ENCODE results near the gene OR10H1.
"Not testable (repeated sequence)": the region's sequence is repeated elsewhere in the genome, so short reads cannot be mapped to it uniquely, and the experiment has no call there.

The OR10H1 gene

DNA sequence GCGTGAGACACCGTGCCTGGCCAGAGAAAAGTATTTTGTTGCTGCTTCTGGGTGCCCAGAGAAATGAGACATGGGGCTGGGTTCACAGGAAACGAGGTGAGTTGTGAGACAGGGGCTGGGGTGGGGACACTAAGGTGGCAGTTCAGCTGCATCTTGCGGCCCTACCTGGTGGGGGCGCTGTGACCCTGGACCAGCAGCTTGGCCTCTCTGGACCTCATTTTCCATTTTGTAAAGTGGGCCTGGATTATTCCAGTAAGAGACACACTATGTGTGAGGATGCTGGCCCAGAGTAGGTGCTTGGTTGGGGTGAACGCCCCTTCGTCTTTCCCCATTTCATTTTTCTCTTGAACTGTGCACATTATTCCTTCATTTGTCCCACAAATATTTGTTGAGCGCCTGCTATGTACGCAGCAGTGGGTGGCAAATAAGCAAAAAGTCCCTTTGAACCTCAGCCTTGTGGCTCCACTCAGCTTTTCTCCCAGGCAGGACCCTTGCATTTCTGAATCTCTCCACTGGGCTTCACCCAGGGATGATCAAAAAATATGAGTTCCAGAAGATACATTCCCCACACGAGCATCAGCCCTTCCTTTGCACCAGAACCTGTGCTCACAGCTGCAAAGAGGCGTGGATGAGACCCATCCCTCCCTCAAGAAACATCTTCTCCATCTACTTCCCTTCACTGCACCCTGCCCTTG lies 26.6 kb upstream of the OR10H1 start:
- no peak for DNase-seq (ENCODE audit: low read depth in 1 of 2, low spot score in 1 of 2)
- Histone ChIP-seq H3K27me3 (ENCODE audit: insufficient read depth, poor library complexity, severe bottlenecking) (no peaks in the 10 kb centered on the region), H3K27ac (replicated peaks) (no peak overlapping the region), H3K4me3 (replicated peaks; ENCODE audit: insufficient read depth, low read length) (no peak overlapping the region)
- TF ChIP-seq SPI1 (IDR thresholded peaks at IDR 0.05; ENCODE audit: borderline replicate concordance, low read depth) (no peak), POLR2AphosphoS5 (IDR thresholded peaks at IDR 0.05; ENCODE audit: low read depth) (no peak), REST (IDR thresholded peaks at IDR 0.05; ENCODE audit: insufficient replicate concordance, low read depth) (no peak)
- TF ChIP-seq, protein P1, sequence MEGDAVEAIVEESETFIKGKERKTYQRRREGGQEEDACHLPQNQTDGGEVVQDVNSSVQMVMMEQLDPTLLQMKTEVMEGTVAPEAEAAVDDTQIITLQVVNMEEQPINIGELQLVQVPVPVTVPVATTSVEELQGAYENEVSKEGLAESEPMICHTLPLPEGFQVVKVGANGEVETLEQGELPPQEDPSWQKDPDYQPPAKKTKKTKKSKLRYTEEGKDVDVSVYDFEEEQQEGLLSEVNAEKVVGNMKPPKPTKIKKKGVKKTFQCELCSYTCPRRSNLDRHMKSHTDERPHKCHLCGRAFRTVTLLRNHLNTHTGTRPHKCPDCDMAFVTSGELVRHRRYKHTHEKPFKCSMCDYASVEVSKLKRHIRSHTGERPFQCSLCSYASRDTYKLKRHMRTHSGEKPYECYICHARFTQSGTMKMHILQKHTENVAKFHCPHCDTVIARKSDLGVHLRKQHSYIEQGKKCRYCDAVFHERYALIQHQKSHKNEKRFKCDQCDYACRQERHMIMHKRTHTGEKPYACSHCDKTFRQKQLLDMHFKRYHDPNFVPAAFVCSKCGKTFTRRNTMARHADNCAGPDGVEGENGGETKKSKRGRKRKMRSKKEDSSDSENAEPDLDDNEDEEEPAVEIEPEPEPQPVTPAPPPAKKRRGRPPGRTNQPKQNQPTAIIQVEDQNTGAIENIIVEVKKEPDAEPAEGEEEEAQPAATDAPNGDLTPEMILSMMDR (IDR thresholded peaks at IDR 0.05; ENCODE audit: insufficient read depth, low read length): no peak

- H3K27ac ChIP-seq (replicated peaks): no peak overlapping the region
- H3K27me3 ChIP-seq (ENCODE audit: insufficient read depth, poor library complexity, severe bottlenecking): no peaks in the 10 kb centered on the region
- no peak for TF ChIP-seq POLR2AphosphoS5 (IDR thresholded peaks at IDR 0.05; ENCODE audit: low read depth)
- no peak for TF ChIP-seq REST (IDR thresholded peaks at IDR 0.05; ENCODE audit: insufficient replicate concordance, low read depth)
- TF ChIP-seq, protein P1 (IDR thresholded peaks at IDR 0.05; ENCODE audit: insufficient read depth, low read length): no peak
- no peak for TF ChIP-seq GABPA (IDR thresholded peaks at IDR 0.05; ENCODE audit: low read depth)
- TF ChIP-seq SPI1 (IDR thresholded peaks at IDR 0.05; ENCODE audit: borderline replicate concordance, low read depth): no peak
- no peak for DNase-seq (ENCODE audit: low read depth in 1 of 2, low spot score in 1 of 2)
- no peak overlapping the region for H3K4me3 ChIP-seq (replicated peaks; ENCODE audit: insufficient read depth, low read length)
Observed at GRCh38 chr19:15840833-15841232, 25.4 kb upstream of the OR10H1 start.

DNA sequence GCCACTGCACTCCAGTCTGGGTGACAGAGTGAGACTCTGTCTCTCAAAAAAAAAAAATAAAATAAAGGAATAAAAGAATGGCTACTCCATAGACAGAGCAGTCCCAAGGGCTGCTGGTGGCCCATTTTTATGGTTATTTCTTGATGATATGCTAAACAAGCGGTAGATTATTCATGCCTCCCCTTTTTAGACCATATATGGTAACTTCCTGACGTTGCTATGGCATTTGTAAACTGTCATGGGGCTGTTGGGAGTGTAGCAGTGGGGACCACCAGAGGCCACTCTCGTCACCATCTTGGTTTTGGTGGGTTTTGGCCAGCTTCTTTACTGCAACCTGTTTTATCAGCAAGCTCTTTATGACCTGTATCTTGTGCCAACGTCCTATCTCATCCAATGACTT lies 24.4 kb upstream of the OR10H1 start:
- H3K27ac ChIP-seq (replicated peaks); DNase-seq (ENCODE audit: low read depth in 1 of 2, low spot score in 1 of 2); H3K4me3 ChIP-seq (replicated peaks; ENCODE audit: insufficient read depth, low read length); H3K27me3 ChIP-seq (ENCODE audit: insufficient read depth, poor library complexity, severe bottlenecking): not testable (repeated sequence)

GRCh38 chr19:15838351-15838750 lies 22.9 kb upstream of the OR10H1 start:
- DNase-seq (ENCODE audit: low read depth in 1 of 2, low spot score in 1 of 2): no peak
- Histone ChIP-seq H3K4me3 (replicated peaks; ENCODE audit: insufficient read depth, low read length) (no peak overlapping the region), H3K27ac (replicated peaks) (no peak overlapping the region; the same call in 1 of the 2 replicates), H3K27me3 (ENCODE audit: insufficient read depth, poor library complexity, severe bottlenecking) (no peaks in the 10 kb centered on the region)
- TF ChIP-seq SPI1 (IDR thresholded peaks at IDR 0.05; ENCODE audit: borderline replicate concordance, low read depth) (0 out of 2 replicates have a peak, but pooled peaks have one; percentile 16), POLR2AphosphoS5 (IDR thresholded peaks at IDR 0.05; ENCODE audit: low read depth) (no peak)

DNA sequence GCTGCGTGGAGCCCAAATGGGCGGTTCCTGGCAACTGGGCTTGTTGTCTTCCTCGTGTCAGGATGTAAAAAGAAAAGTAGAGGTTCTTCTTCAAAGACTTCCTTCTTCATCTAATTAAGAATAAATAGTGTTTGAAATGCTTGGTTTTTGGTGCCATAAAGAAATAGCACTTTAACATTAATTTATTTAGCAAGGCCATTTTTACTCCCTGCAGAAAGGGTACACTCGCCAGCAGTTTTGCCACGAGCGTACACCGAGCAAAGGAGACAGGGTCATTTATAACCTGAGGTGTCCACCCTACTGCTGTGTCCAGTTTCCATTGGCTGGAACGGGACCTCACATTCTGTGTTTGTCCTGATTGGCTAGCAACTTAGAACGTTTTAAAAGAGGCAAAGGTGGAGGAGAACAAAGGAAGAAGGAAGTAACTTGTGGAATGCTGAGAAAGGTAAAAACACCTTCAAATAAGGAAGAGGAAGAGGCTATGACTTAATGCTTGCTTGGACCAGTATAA lies 21.8 kb upstream of the OR10H1 start:
- TF ChIP-seq, protein P1 (IDR thresholded peaks at IDR 0.05; ENCODE audit: insufficient read depth, low read length): no peak
- TF ChIP-seq POLR2AphosphoS5 (IDR thresholded peaks at IDR 0.05; ENCODE audit: low read depth) (no peak; the same call in 1 of the 2 replicates), REST (IDR thresholded peaks at IDR 0.05; ENCODE audit: insufficient replicate concordance, low read depth) (peak; percentile 33), SPI1 (IDR thresholded peaks at IDR 0.05; ENCODE audit: borderline replicate concordance, low read depth) (peak; percentile 58)
- peak in 1 of 2 experiments; percentile 75 for DNase-seq (ENCODE audit: low read depth in 1 of 2, low spot score in 1 of 2)
- no peaks in the 10 kb centered on the region for H3K27me3 ChIP-seq (ENCODE audit: insufficient read depth, poor library complexity, severe bottlenecking)
- H3K4me3 ChIP-seq (replicated peaks; ENCODE audit: insufficient read depth, low read length): peak overlapping the region; percentile 53
- peak overlapping the region; percentile 100 for H3K27ac ChIP-seq (replicated peaks)

All from HL-60 (cell line).